ENCODE data around the gene TMTC2.

DNA sequence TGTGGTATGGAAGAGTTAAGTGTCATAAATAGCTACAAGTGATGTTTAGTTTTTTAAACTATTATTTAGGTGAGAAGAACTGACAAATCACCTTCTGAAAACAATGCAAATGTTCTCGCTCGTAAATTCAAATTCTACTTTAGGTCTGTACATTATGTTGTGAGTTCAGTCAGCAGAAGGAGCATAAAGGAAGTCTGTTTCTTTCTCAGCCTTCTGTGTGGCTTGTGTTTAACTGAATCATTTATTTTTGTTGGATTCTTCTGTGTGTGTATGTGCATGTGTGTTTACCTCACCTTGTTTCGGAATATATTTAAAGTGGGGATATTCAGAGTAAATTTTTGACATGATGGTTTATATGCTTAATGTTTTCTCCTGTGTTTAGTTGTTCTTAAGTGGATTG lies 285.9 kb downstream of the TMTC2 start:
- TF ChIP-seq, protein P1, sequence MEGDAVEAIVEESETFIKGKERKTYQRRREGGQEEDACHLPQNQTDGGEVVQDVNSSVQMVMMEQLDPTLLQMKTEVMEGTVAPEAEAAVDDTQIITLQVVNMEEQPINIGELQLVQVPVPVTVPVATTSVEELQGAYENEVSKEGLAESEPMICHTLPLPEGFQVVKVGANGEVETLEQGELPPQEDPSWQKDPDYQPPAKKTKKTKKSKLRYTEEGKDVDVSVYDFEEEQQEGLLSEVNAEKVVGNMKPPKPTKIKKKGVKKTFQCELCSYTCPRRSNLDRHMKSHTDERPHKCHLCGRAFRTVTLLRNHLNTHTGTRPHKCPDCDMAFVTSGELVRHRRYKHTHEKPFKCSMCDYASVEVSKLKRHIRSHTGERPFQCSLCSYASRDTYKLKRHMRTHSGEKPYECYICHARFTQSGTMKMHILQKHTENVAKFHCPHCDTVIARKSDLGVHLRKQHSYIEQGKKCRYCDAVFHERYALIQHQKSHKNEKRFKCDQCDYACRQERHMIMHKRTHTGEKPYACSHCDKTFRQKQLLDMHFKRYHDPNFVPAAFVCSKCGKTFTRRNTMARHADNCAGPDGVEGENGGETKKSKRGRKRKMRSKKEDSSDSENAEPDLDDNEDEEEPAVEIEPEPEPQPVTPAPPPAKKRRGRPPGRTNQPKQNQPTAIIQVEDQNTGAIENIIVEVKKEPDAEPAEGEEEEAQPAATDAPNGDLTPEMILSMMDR (IDR thresholded peaks at IDR 0.05 in 2 of 3, conservative IDR thresholded peaks at IDR 0.05 in 1 of 3; ENCODE audit: control insufficient read depth in 2 of 3, extremely low read depth in 1 of 3, insufficient read depth in 1 of 3, low read depth in 3 of 3, low read length in 3 of 3), result no peak
- no peak for TF ChIP-seq CEBPB (IDR thresholded peaks at IDR 0.05; ENCODE audit: borderline replicate concordance in 1 of 2, low read depth in 2 of 2, low read length in 2 of 2)
- no peak for TF ChIP-seq RAD21 (IDR thresholded peaks at IDR 0.05; ENCODE audit: insufficient read depth, low read depth, low read length)
- TF ChIP-seq SMC3 (IDR thresholded peaks at IDR 0.05; ENCODE audit: borderline replicate concordance, low read length), result no peak
- TF ChIP-seq, protein P2, sequence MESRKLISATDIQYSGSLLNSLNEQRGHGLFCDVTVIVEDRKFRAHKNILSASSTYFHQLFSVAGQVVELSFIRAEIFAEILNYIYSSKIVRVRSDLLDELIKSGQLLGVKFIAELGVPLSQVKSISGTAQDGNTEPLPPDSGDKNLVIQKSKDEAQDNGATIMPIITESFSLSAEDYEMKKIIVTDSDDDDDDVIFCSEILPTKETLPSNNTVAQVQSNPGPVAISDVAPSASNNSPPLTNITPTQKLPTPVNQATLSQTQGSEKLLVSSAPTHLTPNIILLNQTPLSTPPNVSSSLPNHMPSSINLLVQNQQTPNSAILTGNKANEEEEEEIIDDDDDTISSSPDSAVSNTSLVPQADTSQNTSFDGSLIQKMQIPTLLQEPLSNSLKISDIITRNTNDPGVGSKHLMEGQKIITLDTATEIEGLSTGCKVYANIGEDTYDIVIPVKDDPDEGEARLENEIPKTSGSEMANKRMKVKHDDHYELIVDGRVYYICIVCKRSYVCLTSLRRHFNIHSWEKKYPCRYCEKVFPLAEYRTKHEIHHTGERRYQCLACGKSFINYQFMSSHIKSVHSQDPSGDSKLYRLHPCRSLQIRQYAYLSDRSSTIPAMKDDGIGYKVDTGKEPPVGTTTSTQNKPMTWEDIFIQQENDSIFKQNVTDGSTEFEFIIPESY (IDR thresholded peaks at IDR 0.05), result no peak
- TF ChIP-seq, protein P3, sequence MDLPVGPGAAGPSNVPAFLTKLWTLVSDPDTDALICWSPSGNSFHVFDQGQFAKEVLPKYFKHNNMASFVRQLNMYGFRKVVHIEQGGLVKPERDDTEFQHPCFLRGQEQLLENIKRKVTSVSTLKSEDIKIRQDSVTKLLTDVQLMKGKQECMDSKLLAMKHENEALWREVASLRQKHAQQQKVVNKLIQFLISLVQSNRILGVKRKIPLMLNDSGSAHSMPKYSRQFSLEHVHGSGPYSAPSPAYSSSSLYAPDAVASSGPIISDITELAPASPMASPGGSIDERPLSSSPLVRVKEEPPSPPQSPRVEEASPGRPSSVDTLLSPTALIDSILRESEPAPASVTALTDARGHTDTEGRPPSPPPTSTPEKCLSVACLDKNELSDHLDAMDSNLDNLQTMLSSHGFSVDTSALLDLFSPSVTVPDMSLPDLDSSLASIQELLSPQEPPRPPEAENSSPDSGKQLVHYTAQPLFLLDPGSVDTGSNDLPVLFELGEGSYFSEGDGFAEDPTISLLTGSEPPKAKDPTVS (IDR thresholded peaks at IDR 0.05; ENCODE audit: low read depth, low read length), result no peak
- no peak for TF ChIP-seq PML (IDR thresholded peaks at IDR 0.05; ENCODE audit: low read length)
- no peak for TF ChIP-seq POLR2A (IDR thresholded peaks at IDR 0.05; ENCODE audit: low read depth, low read length)

Measured in GM12878 (cell line).